ENCODE results near the gene CHMP2B. TPM values are rescaled to one million over a fixed set of nuclear protein-coding genes. Genes with fewer than 3 reads are reported as not detected.

Gene CHMP2B
- polyA plus RNA-seq, 3 donors from 2014 or later = 32.2 to 59.2 (median 48.5) TPM

DNA sequence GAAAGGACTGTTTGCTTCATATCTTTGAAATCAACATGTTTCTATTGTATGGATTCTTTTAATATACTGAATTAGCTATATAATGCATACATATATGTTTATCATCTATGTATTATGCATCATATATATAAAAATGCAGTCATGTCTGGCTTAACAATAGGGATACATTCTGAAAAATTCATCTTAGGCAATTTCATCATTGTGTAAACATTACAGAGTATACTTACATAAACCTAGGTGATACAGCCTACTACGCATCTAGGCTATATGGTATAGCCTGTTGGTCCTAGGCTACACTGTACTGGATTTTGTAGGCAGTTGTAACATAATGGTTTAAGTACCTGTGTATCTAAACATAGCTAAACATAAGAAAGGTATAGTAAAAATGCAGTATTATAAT, 21.7 kb downstream of the CHMP2B start:
- no peaks in the 10 kb centered on the region for H3K9me3 Mint-ChIP-seq

GRCh38 chr3:87250009-87250408, 22.9 kb downstream of the CHMP2B start:
- Mint-ChIP-seq H3K4me1 (peaks cover 0 to 5% of the 10 kb centered on the region in 2 donors), H3K36me3 (peaks cover 23 to 35% (median 35%) of the 10 kb centered on the region in 3 donors), H3K9me3 (no peaks in the 10 kb centered on the region), H3K4me3 (no peak overlapping the region), H3K27me3 (ENCODE audit: low read depth in 3 of 3) (no peaks in the 10 kb centered on the region), H3K27ac (no peak overlapping the region)
- no peak for DNase-seq

More for the DNA sequence above, 21.7 kb downstream of the CHMP2B start:
- DNase-seq = no peak
- H3K4me3 Mint-ChIP-seq = no peak overlapping the region
- H3K27me3 Mint-ChIP-seq (ENCODE audit: low read depth in 3 of 3) = no peaks in the 10 kb centered on the region
- H3K27ac Mint-ChIP-seq = no peak overlapping the region
- H3K4me1 Mint-ChIP-seq = peaks cover 5 to 12% of the 10 kb centered on the region in 2 donors
- peaks cover 16 to 32% (median 28%) of the 10 kb centered on the region in 3 donors for H3K36me3 Mint-ChIP-seq

GRCh38 chr3:87260270-87260669, 33.2 kb downstream of the CHMP2B start:
- Mint-ChIP-seq H3K4me1 (no peaks in the 10 kb centered on the region), H3K36me3 (no peaks in the 10 kb centered on the region), H3K9me3 (no peaks in the 10 kb centered on the region), H3K4me3 (no peak overlapping the region), H3K27ac (no peak overlapping the region), H3K27me3 (ENCODE audit: low read depth in 3 of 3) (peaks cover 0 to 5% (median 1%) of the 10 kb centered on the region in 3 donors)
- peak; percentile 5 to 21 (median 14) for DNase-seq

DNA sequence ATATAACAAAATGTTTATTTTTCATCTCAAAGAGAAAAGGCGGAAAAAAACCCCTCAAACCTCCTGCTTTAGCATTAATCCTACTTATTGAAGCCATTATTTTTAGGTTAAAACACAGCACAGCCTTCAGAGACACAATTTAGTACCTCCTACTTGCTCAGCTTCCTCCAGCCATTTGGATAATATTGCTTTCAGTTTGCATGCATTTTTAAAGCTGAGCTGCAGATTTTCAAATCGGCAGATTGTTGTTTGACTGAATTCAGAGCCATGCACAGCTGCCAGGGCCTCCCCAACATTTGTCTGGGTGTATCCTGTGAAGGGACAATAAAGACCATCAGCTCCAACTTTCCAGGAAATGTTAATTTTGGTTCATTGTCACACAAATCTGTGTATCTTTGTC, 34.8 kb downstream of the CHMP2B start:
- Mint-ChIP-seq H3K4me1 (no peaks in the 10 kb centered on the region), H3K9me3 (no peaks in the 10 kb centered on the region), H3K36me3 (no peaks in the 10 kb centered on the region), H3K27ac (no peak overlapping the region), H3K27me3 (ENCODE audit: low read depth in 3 of 3) (peaks cover 0 to 5% (median 1%) of the 10 kb centered on the region in 3 donors), H3K4me3 (no peak overlapping the region)
- no peak for DNase-seq

DNA sequence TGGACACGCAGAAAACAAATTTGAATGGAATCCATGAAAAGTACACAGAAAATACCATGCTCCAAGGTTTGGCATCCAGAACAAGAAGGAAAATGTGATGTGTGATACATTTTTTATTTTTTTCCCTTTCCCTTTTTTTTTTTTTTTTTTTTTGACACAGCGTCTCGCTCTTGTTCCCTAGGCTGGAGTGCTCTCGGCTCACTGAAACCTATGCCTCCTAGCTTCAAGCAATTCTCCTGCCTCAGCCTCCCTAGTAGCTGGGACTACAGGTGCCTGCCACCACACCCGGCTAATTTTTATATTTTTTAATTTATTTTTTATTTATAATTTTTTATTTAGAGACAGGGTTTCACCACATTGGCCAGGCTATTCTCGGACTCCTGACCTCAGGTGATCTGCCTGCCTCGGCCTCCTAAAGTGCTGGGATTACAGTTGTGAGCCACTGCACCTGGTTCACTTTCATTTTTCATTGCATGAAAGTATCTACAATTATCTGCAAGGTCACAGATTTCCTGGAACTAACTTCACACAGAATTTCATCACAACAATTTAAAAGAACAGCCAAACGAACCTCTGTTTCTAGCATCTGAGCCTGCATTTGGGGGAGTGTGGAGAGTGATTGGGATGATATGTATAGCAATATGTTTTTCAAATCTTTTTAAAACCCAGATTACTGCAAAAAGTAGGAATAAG, 41.0 kb downstream of the CHMP2B start:
- no peaks in the 10 kb centered on the region for H3K36me3 Mint-ChIP-seq
- H3K9me3 Mint-ChIP-seq = no peaks in the 10 kb centered on the region
- no peak for DNase-seq
- peaks cover 26 to 47% of the 10 kb centered on the region in 2 donors for H3K4me1 Mint-ChIP-seq
- peaks cover 0 to 5% (median 1%) of the 10 kb centered on the region in 3 donors for H3K27me3 Mint-ChIP-seq (ENCODE audit: low read depth in 3 of 3)
- H3K4me3 Mint-ChIP-seq = no peak overlapping the region
- peak overlapping the region in 1 of 6 donors; percentile 41 for H3K27ac Mint-ChIP-seq

- DNase-seq = no peak
- Mint-ChIP-seq H3K4me1 (peaks cover 31 to 50% of the 10 kb centered on the region in 2 donors), H3K4me3 (no peak overlapping the region), H3K36me3 (no peaks in the 10 kb centered on the region), H3K27me3 (ENCODE audit: low read depth in 3 of 3) (peaks cover 0 to 5% (median 1%) of the 10 kb centered on the region in 3 donors), H3K9me3 (no peaks in the 10 kb centered on the region), H3K27ac (no peak overlapping the region)
These were observed 41.6 kb downstream of the CHMP2B start for GRCh38 chr3:87268646-87269211.

- no peaks in the 10 kb centered on the region for H3K9me3 Mint-ChIP-seq
- H3K27me3 Mint-ChIP-seq (ENCODE audit: low read depth in 3 of 3) = peaks cover 0 to 1% (median 0%) of the 10 kb centered on the region in 3 donors
- no peak for DNase-seq
- H3K36me3 Mint-ChIP-seq = no peaks in the 10 kb centered on the region
- H3K27ac Mint-ChIP-seq = peak overlapping the region in 1 of 6 donors; percentile 39
- H3K4me3 Mint-ChIP-seq = no peak overlapping the region
- H3K4me1 Mint-ChIP-seq = peaks cover 31 to 50% of the 10 kb centered on the region in 2 donors
These were observed 42.6 kb downstream of the CHMP2B start for GRCh38 chr3:87269723-87270122.

DNA sequence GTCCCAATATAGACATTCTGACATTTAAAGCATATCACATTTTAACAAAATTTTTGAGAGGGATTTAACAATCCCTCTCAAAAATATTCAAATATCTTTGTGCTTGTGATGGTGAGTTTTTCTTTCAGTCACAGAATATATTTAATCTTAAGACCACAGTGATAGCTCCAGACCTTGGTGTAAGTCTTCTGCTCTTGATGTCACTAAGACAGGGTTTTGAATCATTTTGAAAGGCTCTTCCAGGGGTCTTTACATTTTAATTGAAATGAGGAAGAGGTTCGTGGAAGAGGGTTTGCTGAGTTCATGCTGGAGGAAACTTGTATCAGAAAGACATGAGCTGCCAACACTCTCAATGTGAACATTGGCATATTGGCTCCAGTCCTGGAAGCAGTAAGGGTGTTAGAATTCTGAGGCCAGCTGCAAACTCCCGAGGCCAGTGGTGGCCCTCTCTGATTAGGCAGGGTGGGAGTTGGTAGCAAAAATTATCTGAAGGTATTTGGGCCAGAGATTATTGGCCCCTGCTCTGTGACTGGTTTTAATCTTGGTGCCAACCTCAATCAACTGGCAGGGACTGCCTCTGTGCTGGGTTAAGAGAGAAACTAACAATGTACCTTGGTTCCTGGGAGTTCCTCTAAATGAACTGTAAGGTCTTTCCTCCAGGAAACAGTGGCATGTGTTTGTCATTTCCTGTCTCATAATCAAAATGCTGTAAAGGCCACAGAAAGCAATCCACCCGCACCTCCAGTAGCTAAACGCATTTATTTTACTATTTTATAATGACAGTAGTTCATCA, 44.0 kb downstream of the CHMP2B start:
- H3K27me3 Mint-ChIP-seq (ENCODE audit: low read depth in 3 of 3) = peaks cover 0 to 1% (median 0%) of the 10 kb centered on the region in 3 donors
- peak in 1 of 3 donors; percentile 1 for DNase-seq
- peak overlapping the region in 4 of 5 donors; percentile 5 to 34 (median 22) for H3K4me3 Mint-ChIP-seq
- no peaks in the 10 kb centered on the region for H3K9me3 Mint-ChIP-seq
- peak overlapping the region in 3 of 6 donors; percentile 3 to 30 (median 3) for H3K27ac Mint-ChIP-seq
- no peaks in the 10 kb centered on the region for H3K36me3 Mint-ChIP-seq
- H3K4me1 Mint-ChIP-seq = peaks cover 31 to 50% of the 10 kb centered on the region in 2 donors

GRCh38 chr3:87272718-87273341, 45.7 kb downstream of the CHMP2B start:
- Mint-ChIP-seq H3K27ac (no peak overlapping the region), H3K4me1 (peaks cover 31 to 50% of the 10 kb centered on the region in 2 donors), H3K36me3 (no peaks in the 10 kb centered on the region), H3K27me3 (ENCODE audit: low read depth in 3 of 3) (peaks cover 0 to 1% (median 0%) of the 10 kb centered on the region in 3 donors), H3K4me3 (no peak overlapping the region), H3K9me3 (no peaks in the 10 kb centered on the region)
- no peak for DNase-seq

DNA sequence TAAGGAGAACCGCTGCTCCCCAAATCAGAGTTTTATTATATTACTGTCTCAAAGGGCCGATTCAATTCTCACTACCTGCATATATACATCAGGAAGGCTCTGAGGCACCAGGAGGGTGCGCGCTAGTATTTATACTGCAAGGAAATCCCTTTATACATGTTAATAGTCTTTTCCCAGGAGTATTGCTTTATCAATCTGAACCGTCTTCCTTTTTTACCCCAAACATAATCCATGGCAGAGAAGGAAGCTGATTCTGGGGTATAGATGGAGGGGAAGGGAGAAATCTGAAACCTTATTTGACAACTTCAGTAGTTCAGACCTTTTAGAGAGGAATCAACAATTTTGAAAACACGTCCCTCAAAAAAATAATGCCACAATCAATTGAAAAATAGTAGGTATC, 49.4 kb downstream of the CHMP2B start, which contains the start of gene POU1F1:
TSS of gene POU1F1 (minus strand) at position 101 of the 400 bp plus-strand sequence. CDS start 122 bp downstream, outside the sequence.
- Mint-ChIP-seq H3K9me3 (no peaks in the 10 kb centered on the region), H3K27me3 (ENCODE audit: low read depth in 3 of 3) (no peaks in the 10 kb centered on the region), H3K36me3 (no peaks in the 10 kb centered on the region), H3K4me3 (no peak within 1 kb of the TSS), H3K27ac (no peak within 1 kb of the TSS), H3K4me1 (peaks cover 16 to 20% of the 10 kb centered on the region in 2 donors)
- DNase-seq = no peak

GRCh38 chr3:87287011-87287410, 59.9 kb downstream of the CHMP2B start:
- H3K36me3 Mint-ChIP-seq = no peaks in the 10 kb centered on the region
- H3K27ac Mint-ChIP-seq = no peak overlapping the region
- peaks cover 0 to 1% (median 0%) of the 10 kb centered on the region in 6 donors for H3K9me3 Mint-ChIP-seq
- H3K27me3 Mint-ChIP-seq (ENCODE audit: low read depth in 3 of 3) = peaks cover 0 to 2% (median 0%) of the 10 kb centered on the region in 3 donors
- no peak overlapping the region for H3K4me3 Mint-ChIP-seq
- no peak for DNase-seq
- H3K4me1 Mint-ChIP-seq = no peaks in the 10 kb centered on the region

- H3K4me1 Mint-ChIP-seq = no peaks in the 10 kb centered on the region
- DNase-seq = no peak
- H3K36me3 Mint-ChIP-seq = no peaks in the 10 kb centered on the region
- H3K27me3 Mint-ChIP-seq (ENCODE audit: low read depth in 3 of 3) = no peaks in the 10 kb centered on the region
- no peak overlapping the region for H3K4me3 Mint-ChIP-seq
- H3K9me3 Mint-ChIP-seq = peaks cover 0 to 1% (median 0%) of the 10 kb centered on the region in 6 donors
- no peak overlapping the region for H3K27ac Mint-ChIP-seq
These were observed 61.3 kb downstream of the CHMP2B start for GRCh38 chr3:87288446-87288845.

GRCh38 chr3:87298111-87298718, 71.1 kb downstream of the CHMP2B start:
- H3K4me3 Mint-ChIP-seq = no peak overlapping the region
- H3K9me3 Mint-ChIP-seq = no peaks in the 10 kb centered on the region
- peak; percentile 12 to 39 (median 24) for DNase-seq
- no peaks in the 10 kb centered on the region for H3K36me3 Mint-ChIP-seq
- H3K27ac Mint-ChIP-seq = no peak overlapping the region
- H3K4me1 Mint-ChIP-seq = no peaks in the 10 kb centered on the region
- peaks cover 0 to 3% (median 2%) of the 10 kb centered on the region in 3 donors for H3K27me3 Mint-ChIP-seq (ENCODE audit: low read depth in 3 of 3)

All from immature natural killer cell (primary cell).